Measurements from ENCODE around the gene MSH2.
"Not testable (repeated sequence)": the region's sequence is repeated elsewhere in the genome, so short reads cannot be mapped to it uniquely, and the experiment has no call there.

The MSH2 gene

DNA sequence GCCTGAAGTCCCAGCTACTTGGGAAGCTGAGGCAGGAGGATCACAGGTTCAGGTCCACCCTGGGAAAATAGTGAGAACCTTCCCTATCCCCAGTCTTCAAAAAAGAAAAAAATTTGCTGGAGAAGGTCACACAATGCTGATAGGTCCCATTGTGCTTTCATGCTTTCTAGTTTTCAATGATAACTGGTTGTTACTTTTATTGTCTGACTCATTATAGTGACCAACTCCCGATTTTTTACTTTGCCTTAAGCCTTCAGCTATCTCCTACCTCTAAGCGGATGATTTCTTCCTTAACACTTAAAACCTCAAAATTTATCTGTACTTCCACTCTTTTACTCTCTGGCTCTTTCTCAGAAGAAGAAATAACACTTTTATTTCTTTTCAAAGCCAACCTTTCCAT, 17.3 kb downstream of the MSH2 start:
- Histone ChIP-seq H4K20me1 (ENCODE audit: insufficient read depth) (no peaks in the 10 kb centered on the region), H3K79me2 (ENCODE audit: insufficient read depth, low read depth) (no peaks in the 10 kb centered on the region; the same call in 1 of the 2 replicates), H3K27ac (no peak overlapping the region), H3K27me3 (ENCODE audit: insufficient read depth, low read depth) (no peaks in the 10 kb centered on the region), H3K9ac (no peak overlapping the region), H3K4me3 (IDR thresholded peaks at IDR 0.05; ENCODE audit: insufficient read depth, low read depth, low read length) (no peak overlapping the region), H2AFZ (ENCODE audit: low read depth) (no peak overlapping the region), H3K4me2 (no peak overlapping the region), H3K4me1 (ENCODE audit: low read depth, poor library complexity, severe bottlenecking) (peaks cover 11% of the 10 kb centered on the region), H3K36me3 (ENCODE audit: insufficient read depth) (peaks cover 13% of the 10 kb centered on the region)
- no peak for TF ChIP-seq CTCF (conservative IDR thresholded peaks at IDR 0.05; ENCODE audit: low read depth, low read length)

DNA sequence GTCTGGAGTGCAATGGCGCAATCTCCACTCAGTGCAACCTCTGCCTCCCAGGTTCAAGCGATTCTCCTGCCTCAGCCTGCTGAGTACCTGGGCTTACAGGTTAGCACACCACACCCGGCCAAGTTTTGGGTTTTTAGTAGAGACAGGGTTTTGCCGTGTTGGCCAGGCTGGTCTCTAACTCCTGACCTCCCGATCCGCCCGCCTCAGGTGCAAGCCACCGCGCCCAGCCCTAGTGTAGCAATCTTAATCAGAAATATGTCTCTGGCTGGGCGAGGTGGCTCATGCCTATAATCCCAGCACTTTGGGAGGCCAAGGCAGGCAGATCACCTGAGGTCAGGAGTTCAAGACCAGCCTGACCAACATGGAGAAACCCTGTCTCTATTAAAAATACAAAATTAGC, 17.7 kb downstream of the MSH2 start:
- H3K27ac ChIP-seq; H4K20me1 ChIP-seq (ENCODE audit: insufficient read depth); H3K9ac ChIP-seq; H3K27me3 ChIP-seq (ENCODE audit: insufficient read depth, low read depth); H3K79me2 ChIP-seq (ENCODE audit: insufficient read depth, low read depth); H3K4me3 ChIP-seq (IDR thresholded peaks at IDR 0.05; ENCODE audit: insufficient read depth, low read depth, low read length); H2AFZ ChIP-seq (ENCODE audit: low read depth); H3K4me2 ChIP-seq: not testable (repeated sequence)
- Histone ChIP-seq H3K4me1 (ENCODE audit: low read depth, poor library complexity, severe bottlenecking) (peaks cover 11% of the 10 kb centered on the region), H3K36me3 (ENCODE audit: insufficient read depth) (peaks cover 14% of the 10 kb centered on the region)

DNA sequence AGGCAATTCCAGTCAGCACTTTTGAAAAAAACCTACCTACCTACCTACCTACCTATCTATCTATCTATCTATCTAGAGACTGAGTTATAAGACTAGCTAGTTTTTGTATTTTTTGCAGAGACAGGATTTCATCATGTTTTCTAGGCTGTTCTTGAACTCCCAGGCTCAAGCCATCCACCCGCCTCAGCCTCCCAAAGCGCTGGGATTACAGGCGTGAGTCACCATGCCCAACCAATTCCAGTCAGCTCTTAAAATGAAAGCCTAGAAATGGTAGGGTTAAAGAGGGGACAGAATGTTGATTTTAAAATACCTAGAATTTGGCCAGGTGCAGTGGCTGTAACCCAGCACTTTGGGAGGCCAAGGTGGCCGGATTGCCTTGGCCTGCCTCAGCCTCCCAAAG, 19.1 kb downstream of the MSH2 start:
- Histone ChIP-seq H3K79me2 (ENCODE audit: insufficient read depth, low read depth) (no peaks in the 10 kb centered on the region; the same call in 1 of the 2 replicates), H3K4me3 (IDR thresholded peaks at IDR 0.05; ENCODE audit: insufficient read depth, low read depth, low read length) (no peak overlapping the region), H3K27me3 (ENCODE audit: insufficient read depth, low read depth) (no peaks in the 10 kb centered on the region), H3K9ac (no peak overlapping the region), H2AFZ (ENCODE audit: low read depth) (no peak overlapping the region), H3K4me1 (ENCODE audit: low read depth, poor library complexity, severe bottlenecking) (peaks cover 11% of the 10 kb centered on the region), H4K20me1 (ENCODE audit: insufficient read depth) (no peaks in the 10 kb centered on the region), H3K4me2 (no peak overlapping the region), H3K27ac (no peak overlapping the region), H3K36me3 (ENCODE audit: insufficient read depth) (peaks cover 10% of the 10 kb centered on the region)
- no peak for TF ChIP-seq CTCF (conservative IDR thresholded peaks at IDR 0.05; ENCODE audit: low read depth, low read length)

- Histone ChIP-seq H4K20me1 (ENCODE audit: insufficient read depth) (no peaks in the 10 kb centered on the region), H3K4me2 (no peak overlapping the region), H3K9ac (no peak overlapping the region), H3K36me3 (ENCODE audit: insufficient read depth) (peaks cover 8% of the 10 kb centered on the region), H3K4me1 (ENCODE audit: low read depth, poor library complexity, severe bottlenecking) (peaks cover 11% of the 10 kb centered on the region), H3K79me2 (ENCODE audit: insufficient read depth, low read depth) (no peaks in the 10 kb centered on the region; the same call in 1 of the 2 replicates), H3K27me3 (ENCODE audit: insufficient read depth, low read depth) (no peaks in the 10 kb centered on the region), H3K4me3 (IDR thresholded peaks at IDR 0.05; ENCODE audit: insufficient read depth, low read depth, low read length) (no peak overlapping the region), H3K27ac (no peak overlapping the region), H2AFZ (ENCODE audit: low read depth) (no peak overlapping the region)
- no peak for TF ChIP-seq CTCF (conservative IDR thresholded peaks at IDR 0.05; ENCODE audit: low read depth, low read length)
These were observed 19.6 kb downstream of the MSH2 start for GRCh38 chr2:47422560-47422959.

DNA sequence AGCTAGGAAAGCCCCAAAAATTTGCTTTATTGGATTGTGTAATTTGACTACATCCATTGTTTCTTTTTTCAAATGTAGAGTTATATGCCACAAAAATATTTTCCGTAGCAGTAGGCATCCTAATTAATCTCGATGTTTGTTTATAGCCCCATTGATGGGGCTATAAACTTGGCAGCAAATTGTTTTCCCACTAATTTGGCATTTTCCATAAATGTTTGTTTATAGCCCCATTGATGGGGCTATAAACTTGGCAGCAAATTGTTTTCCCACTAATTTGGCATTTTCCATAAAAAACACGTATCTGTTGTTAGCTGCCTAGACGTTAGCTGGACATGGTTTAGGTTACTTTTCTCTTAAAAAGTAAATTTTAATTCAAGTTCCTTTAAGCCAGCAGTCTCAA, 23.8 kb downstream of the MSH2 start:
- no peaks in the 10 kb centered on the region for H4K20me1 ChIP-seq (ENCODE audit: insufficient read depth)
- no peak overlapping the region for H3K4me3 ChIP-seq (IDR thresholded peaks at IDR 0.05; ENCODE audit: insufficient read depth, low read depth, low read length)
- peaks cover 10% of the 10 kb centered on the region for H3K4me1 ChIP-seq (ENCODE audit: low read depth, poor library complexity, severe bottlenecking)
- no peaks in the 10 kb centered on the region; the same call in 1 of the 2 replicates for H3K79me2 ChIP-seq (ENCODE audit: insufficient read depth, low read depth)
- no peaks in the 10 kb centered on the region for H3K27me3 ChIP-seq (ENCODE audit: insufficient read depth, low read depth)
- peaks cover 5% of the 10 kb centered on the region for H3K36me3 ChIP-seq (ENCODE audit: insufficient read depth)
- no peak overlapping the region for H3K4me2 ChIP-seq
- no peak overlapping the region for H3K27ac ChIP-seq
- H2AFZ ChIP-seq (ENCODE audit: low read depth) = no peak overlapping the region
- H3K9ac ChIP-seq = no peak overlapping the region
- no peak for TF ChIP-seq CTCF (conservative IDR thresholded peaks at IDR 0.05; ENCODE audit: low read depth, low read length)
